ENCODE data around the gene AGPAT3.

DNA sequence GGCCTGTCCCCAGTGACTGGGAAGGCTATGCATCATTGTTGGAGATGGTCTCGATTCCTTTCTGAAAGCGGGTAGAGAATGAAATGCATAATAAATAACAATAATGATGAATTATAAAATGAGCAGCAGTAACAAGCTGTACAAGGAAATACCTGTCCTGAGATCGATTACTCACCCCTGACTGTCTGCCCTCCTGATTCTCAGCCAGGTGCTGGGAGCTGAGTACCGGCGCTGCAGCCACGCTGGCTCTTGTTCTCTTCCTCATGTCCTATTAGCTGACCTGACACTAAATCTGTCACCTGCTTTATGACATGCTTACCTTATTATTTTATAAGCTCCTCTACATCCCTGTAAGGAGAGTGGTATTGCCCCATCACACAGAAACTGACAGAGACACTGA, 3.4 kb downstream of the AGPAT3 start:
- TF ChIP-seq, protein P1, sequence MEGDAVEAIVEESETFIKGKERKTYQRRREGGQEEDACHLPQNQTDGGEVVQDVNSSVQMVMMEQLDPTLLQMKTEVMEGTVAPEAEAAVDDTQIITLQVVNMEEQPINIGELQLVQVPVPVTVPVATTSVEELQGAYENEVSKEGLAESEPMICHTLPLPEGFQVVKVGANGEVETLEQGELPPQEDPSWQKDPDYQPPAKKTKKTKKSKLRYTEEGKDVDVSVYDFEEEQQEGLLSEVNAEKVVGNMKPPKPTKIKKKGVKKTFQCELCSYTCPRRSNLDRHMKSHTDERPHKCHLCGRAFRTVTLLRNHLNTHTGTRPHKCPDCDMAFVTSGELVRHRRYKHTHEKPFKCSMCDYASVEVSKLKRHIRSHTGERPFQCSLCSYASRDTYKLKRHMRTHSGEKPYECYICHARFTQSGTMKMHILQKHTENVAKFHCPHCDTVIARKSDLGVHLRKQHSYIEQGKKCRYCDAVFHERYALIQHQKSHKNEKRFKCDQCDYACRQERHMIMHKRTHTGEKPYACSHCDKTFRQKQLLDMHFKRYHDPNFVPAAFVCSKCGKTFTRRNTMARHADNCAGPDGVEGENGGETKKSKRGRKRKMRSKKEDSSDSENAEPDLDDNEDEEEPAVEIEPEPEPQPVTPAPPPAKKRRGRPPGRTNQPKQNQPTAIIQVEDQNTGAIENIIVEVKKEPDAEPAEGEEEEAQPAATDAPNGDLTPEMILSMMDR (IDR thresholded peaks at IDR 0.05), result no peak
- TF ChIP-seq POLR2AphosphoS5 (IDR thresholded peaks at IDR 0.05) (no peak), EP300 (IDR thresholded peaks at IDR 0.05) (no peak), POLR2A (IDR thresholded peaks at IDR 0.05; ENCODE audit: low read depth) (no peak)

Measured in esophagus muscularis mucosa (tissue), 4 donors.